HG02970 (cell line): ENCODE measurements around the gene ISL1.

Experiments used
- ATAC-seq: cut with Tn5 transposase; IDR thresholded peaks from one replicate; pipeline ENCODE4 v1.9.1; 2021; ENCODE audit warnings: mild to moderate bottlenecking, moderate library complexity, moderate number of reproducible peaks; ENCODE audit not compliant: unreplicated experiment, low FRiP score

Gene ISL1

GRCh38 chr5:51439232-51439631 lies 56.0 kb downstream of the ISL1 start:
- ATAC-seq = no peak
